ENCODE results near the gene TMEM119.
"Not testable (repeated sequence)": the region's sequence is repeated elsewhere in the genome, so short reads cannot be mapped to it uniquely, and the experiment has no call there.

TMEM119 gene

DNA sequence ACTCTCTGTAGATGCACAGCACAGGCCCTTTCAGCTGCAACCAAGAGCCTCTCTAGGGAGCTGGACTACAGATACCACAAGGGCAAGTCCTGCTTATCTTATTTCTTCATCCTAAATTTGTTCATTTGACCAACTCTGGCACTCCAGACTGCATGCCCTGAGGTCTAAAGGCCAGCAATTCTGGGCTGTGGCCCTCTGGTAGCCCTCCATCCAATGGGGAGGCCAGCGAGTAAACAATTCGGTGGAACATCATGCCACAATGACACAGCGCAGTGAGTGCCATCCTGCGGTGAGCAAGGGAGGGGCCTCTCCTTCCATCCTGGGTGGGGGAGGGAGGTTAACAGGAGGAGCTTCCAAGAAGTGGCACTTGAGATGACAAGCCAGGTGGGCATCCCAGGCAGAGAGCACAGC lies 36.5 kb upstream of the TMEM119 start:
- DNase-seq (ENCODE audit: low read depth) = no peak

DNA sequence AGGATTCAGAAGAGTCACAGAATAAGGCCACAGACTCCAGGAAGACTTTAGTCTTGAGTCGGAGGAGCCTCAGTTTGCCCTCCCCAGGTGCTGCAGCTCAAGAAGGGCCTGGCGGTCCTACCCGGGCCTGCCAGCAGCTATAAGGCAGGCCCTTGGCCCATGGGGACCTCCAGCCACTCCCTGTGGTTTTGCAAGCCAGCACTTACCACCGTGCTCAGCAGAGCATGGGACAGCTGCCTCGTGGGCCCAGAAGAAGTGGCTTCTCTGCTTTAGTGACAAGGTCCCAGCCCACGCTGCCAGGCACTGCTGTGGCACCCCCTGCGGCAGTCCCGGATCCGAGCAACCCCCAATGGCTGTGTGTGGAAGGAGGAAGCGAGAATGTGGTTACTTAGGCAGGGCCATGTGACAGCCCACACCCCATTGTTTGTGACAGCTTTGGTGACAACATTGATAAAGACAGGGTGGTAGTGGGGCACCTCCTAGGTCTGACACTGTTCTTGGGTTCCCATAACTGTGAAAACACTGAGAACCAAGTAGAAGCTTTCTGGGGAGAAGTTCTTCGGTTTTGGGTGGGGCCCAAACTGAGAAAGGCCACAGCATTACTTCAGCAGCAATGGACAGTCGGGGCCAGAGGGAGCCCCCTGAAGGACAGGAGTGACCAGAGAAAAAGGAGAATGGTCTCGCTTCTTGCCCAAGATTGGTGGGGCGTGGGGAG lies 35.8 kb upstream of the TMEM119 start, which contains the start of gene SELPLG:
TSS of gene SELPLG (minus strand) at position 361 of the 715 bp plus-strand sequence. CDS start 9,587 bp downstream, outside the sequence.
- DNase-seq (ENCODE audit: low read depth) = no peak

DNA sequence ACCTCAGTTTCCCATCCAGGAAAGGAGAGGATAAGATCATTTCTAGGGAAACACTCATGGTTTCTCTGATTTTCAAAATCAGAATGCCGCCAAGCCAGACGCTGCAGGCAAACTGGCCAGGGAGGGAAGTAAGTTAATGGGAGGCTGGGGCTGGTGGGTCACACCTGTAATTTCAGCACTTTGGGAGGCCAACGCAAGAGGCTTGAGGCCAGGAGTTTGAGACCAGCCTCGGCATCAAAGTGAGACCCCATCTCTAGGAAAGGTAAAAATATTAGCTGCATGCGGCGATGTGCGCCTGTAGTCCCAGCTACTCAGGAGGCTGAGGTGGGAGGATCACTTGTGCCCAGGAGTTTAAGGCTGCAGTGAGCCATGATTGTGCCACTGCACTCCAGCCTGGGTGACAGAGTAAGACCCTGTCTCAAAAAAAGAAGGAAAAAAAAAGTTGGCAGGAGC lies 35.2 kb upstream of the TMEM119 start:
- no peak for DNase-seq (ENCODE audit: low read depth)

DNA sequence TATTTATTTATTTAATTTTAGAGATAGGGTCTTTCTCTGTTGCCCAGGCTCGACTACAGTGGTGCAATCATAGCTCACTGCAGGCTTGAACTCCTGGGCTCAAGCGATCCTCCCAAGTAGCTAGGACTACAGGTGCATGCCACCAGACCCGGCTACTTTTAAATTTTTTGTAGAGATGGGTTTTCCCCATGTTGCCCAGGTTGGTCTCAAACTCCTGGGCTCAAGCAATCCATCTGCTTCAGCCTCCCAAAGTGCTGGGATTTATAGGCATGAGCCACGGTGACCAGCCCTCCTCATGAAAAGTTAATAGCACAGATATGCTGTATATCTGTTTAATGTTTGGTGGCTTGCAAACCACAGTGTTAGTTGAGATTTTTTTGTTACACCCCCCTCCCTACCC lies 33.4 kb upstream of the TMEM119 start:
- DNase-seq (ENCODE audit: low read depth) = not testable (repeated sequence)

DNA sequence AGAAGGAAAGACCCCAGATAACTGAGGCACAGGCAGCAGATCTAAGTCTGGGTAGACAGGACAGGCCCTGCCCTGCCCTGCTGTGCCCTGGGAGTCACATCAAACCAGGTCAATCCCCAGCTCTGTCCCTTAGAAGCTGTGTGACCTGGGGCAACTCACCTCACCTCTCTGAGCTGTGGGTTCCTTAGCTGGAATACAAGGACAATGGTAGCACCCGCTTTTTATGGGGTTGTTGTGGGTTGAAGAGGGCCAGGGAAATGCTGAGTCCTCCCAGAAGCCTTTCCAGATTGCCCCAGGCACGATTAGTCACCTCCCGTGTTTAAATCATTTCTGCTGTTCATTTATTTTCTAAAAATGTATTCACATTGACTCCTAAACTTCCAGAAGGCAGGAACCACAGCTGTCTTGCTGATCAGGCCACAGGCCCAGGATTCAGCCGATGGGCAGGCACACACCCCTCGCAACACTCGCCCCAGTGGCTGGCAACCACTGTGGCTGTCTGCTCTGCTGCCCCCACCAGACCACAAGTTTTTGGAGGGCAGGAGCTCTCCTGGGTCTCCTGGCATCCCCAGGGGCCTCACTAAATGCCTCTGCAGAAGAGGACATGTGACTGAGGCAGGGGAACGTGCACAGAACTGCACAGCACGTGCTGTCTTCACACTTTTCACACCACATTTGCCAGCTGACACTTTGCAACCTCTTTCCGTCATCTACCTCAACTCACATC lies 32.8 kb upstream of the TMEM119 start:
- peak; percentile 67 for DNase-seq (ENCODE audit: low read depth)

DNA sequence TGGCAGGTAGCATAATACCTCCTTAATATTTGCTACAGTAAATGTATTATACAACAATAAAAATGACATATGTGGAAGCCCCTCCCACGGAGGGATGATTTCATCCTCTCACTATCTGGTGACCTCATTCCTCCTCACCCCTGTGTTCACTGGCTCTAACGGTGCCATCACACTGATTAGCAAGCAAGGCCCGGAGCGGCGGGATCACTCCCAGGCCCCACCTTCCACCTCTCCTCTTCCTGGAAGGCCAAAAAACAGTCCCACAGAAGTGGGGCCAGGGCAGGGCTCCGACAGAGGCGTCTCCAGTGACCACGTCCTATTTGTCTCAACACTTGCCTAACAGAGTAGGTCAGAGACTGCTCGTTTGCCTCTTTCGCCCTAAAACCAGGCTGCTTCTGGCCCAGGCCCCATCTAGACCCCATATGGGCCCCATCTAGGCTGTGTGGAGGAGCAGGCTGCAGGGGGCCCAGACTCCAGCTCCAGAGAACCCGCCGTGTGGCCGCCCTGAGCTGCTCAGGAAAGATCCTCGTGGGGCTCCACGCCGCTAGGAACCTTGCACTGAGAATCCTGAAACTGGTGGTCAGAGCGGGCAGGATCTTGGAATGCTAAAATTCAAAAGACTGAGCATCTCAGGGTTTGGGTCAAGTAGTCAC lies 32.1 kb upstream of the TMEM119 start:
- peak; percentile 91 for DNase-seq (ENCODE audit: low read depth)

DNA sequence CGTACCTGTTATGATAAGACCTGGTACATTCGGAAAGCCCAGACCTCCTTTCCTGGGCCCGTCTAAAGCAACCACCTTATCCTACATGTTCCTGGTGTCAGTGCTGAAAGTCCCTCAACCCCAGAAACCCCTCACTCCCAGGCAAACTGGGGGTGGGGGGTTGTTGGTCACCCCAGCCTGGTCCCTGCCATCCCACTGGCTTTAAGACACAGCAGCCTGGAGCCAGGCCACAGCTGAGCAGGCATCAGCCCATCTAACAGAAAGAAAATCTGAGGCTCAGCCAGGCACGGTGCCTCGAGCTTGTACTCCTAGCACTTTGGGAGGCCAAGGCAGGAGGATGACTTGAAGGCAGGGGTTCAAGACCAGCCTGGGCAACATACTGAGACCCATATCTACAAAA lies 31.3 kb upstream of the TMEM119 start:
- DNase-seq (ENCODE audit: low read depth) = no peak

DNA sequence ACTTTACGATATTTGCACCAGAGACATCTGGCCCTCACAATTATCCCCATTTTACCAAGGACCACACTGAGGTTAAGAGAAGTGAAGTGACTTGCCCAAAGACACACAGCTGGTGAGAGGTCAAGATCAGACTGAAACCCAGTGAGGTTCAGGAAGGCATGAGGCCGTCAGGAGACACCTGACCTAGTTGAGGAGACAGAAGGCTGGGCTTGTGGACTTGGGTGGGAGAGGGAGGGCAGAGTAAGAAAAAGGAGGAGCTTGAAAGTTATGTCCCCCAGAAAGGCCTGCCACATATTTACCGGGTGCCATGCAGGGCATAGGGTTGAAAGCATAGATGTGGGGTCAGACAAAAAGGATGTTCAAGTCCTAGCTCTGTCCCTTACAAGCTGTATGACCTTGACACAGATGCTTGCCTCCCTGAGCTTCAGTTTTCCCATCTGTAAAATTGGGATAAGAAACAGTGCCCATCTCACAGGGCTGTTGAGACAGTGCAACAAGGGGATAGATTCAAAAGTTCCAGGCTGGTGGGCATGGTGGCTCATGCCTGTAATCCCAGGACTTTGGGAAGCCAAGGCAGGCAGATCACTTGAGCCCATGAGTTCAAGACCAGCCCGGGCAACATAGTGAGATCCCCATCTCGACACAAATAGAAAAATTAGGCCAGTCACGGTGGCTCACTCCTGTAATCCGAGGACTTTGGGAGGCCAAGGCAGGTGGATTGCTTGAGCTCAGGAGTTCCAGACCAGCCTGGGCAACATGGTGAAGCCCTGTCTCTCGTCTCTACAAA lies 29.4 kb upstream of the TMEM119 start:
- DNase-seq (ENCODE audit: low read depth) = no peak

DNA sequence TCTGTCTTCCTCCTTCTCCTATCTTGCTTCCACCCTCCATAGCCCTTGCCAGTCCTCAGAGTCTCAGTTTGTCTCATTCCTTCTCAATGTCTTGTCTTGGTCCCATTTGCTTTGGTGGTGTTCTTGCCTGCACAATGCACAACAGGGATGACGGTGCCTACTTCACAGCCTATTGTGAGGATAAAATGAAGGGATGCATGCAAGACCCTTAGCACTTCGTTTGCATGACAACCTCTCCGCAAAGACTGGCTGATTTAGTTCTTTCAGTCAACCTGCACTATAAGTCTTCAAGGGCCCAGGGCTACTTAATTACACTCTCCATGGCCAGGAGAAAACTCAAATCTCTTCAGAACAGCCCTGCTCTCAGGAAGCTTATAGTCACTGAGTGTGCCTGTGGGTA lies 27.3 kb upstream of the TMEM119 start:
- no peak for DNase-seq (ENCODE audit: low read depth)

DNA sequence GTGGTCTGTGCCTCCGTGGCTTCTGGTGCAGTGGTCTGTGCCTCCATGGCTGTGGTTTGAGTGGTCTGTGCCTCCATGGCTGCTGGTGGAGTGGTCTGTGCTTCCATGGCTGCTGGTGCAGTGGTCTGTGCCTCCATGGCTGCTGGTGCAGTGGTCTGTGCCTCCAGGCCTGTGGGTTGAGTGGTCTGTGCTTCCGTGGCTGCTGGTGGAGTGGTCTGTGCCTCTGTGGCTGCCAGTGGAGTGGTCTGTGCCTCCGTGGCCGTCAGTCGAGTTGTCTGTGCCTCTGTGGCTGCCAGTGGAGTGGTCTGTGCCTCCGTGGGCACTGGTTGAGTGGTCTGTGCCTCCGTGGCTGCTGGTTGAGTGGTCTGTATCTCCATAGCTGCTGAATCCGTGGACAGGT lies 25.7 kb upstream of the TMEM119 start:
- DNase-seq (ENCODE audit: low read depth) = no peak

DNA sequence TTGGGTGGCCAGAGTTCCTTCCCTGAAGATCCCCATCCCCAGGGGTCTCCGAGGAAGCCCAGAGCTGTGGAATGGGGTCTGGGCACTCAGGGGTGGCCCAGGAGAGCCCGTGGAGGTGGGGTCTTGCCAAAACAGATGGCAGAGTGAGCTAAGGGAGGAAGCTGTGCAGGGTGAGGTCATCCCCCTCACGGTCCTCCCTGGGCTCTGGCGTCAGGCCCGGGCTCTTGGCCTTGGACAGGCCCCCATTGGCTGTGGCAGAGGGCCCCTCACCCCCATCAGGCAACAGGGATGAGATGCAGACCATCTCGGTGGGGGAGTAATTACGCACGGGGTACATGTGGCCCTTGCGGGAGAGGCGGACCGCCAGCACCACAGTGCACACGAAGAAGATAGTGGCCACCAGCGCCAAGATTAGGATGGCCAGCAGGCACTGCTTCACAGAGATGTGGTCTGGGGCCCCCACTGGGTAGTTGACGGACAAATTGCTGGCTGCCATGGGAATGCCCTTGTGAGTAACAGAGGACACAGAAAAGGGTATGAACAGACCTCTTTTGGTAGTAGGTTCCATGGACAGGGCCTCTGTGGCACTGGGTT lies 25.1 kb upstream of the TMEM119 start:
- no peak for DNase-seq (ENCODE audit: low read depth)

DNA sequence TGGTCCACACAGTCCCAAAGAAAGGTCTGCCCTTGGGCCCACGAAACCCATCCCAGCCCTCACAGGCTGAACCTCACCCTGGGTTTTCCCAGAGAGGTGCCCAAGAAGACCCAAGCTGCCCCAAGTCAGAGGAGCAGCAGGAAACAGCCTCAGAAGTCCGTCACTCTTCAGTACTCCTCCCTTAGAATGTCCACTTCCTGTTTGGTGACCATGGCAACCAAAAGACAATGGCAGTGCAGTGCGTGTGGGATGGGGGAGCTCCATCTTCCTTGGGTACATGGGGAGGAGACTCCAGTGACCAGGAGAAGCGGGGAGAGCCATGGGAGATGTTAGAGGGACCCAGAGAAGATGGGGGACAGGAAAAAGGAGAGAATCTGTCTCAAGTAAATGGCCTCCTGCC lies 24.5 kb upstream of the TMEM119 start:
- peak; percentile 49 for DNase-seq (ENCODE audit: low read depth)

DNA sequence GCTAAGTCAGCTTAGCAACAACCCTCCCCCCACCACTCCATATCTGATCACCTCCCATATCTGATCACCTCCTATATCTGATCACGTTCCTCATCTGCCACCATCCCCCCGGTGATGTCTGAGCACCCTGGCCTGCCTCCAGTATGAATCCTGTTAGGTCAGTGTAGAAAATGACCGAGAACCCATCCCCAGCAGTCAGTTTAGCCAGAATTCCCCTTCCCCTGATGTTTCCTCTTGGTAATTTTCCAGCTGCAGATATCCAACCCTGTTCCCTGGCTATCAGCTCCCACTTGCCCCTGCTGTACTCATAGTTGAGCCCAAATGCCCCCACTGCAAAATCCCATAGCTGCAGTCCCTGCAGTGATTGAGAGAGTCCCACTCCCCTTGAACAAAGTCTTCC lies 23.3 kb upstream of the TMEM119 start:
- no peak for DNase-seq (ENCODE audit: low read depth)

DNA sequence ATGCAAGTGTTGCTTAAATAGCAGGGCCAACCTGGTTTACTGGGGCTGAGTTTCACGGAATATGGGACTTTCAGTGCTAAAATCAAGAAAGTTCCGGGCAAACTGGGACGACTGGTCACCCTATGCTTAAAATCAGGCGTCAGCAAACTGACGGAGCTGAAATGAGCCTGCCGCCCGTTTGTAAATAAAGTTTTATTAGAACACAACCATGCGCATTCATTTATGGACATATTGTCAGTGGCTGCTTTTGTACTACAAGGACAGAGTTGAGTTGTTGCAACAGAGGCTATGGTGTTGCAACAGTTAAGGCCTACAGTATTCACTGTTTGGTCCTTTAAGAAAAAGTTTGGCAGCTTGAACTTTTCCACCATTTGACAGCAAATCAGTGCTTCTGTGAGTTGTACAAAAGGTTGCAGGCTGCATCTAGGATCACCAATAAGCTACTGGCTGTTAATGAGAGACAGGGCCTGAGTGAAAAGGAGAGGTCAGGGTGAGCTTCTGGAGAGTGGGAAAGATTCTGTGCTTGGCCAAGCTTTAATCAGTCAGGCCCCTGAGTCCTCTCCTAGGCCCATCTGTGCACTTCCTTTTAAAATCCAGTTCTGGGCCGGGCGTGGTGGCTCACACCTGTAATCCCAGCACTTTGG lies 22.5 kb upstream of the TMEM119 start:
- DNase-seq (ENCODE audit: low read depth) = peak; percentile 88

DNA sequence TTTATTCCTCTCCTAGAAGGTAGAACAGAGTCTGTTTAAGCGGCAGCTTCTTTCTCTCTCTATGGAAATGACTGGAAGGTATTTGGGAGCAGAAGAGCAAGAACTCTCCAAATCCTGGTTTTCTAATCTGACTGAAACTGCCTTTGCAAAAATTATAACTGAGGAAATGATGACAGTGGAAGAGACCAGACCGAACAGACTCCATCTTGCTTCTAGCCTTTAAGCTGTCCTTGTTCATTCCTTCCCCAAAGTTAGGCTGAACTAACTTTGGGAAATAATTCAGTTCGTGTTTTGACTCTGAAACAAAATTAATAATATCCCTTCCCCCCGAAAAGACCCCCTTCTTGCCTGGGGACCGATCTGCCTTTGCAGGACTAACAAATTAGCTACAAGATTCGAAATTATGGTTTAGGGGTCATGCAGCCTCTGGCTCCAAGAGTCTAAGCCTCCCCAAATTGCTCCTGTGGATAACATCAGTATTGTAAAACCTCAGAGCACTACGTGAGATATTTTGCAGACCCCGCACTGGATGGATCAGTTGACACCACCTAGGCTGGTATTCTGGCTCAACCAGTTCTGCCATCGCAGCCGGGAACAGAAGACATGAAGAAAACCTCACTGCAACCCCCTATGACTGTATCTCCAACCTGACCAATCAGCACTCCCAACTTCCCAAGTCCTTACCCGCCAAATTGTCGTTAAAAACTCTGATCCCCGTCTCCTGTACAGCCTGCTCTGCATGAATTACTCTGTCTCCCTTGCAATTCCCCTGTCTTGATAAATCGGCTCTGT lies 21.7 kb upstream of the TMEM119 start:
- no peak for DNase-seq (ENCODE audit: low read depth)

DNA sequence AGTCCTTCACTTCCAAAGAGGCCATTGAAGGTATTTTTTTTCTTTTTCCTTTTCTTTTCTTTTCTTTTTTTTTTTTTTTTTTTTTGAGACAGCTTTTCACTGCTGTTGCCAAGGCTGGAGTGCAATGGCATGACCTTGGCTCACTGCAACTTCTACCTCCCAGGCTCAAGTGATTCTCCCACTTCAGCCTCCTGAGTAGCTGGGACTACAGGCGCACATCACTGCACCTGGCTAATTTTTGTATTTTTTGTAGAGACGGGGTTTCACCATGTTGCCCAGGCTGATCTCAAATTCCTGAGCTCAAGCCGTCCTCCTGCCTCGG lies 21.0 kb upstream of the TMEM119 start:
- not testable (repeated sequence) for DNase-seq (ENCODE audit: low read depth)

DNA sequence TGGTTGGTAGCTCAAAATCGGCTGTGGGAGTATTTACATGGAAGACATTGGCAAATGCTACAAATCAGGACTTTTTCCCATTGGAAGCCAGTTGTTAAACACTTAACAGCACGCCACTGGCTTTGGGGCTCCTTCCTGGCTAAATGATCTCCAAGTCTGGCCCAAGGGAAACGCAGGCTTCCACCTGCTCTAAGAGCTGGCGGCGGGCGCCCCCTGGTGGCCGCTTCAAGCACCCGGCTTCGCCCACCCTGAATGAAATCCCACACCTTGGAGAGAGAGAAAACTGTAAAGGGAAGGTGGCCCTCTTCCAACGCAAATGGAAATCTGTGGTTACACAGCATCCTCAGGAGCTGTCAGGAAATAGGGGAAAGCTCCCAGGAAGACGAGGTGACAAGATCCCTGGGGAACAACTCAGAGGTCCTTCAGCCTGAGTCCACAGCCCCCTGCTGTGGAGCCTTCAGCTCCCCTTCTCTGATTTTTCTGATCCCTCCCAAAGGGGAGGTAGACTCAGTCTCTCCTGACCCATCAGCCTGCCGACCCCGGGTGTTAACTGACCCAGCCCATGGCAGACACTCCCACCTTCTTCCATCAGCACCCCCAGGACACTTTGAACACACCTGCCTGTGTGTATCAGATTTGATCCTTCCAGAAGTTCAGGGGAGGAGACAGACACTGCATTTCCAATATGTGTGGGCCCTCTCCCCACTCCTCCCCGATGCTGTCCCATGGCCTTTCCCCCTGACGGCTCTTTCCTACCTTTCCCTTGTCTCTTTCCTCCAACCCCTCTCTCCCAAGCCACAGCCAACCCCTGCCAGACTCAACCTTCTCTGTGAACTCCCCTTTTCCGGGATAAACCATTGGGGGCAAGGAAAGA lies 20.4 kb upstream of the TMEM119 start:
- DNase-seq (ENCODE audit: low read depth) = peak; percentile 79

DNA sequence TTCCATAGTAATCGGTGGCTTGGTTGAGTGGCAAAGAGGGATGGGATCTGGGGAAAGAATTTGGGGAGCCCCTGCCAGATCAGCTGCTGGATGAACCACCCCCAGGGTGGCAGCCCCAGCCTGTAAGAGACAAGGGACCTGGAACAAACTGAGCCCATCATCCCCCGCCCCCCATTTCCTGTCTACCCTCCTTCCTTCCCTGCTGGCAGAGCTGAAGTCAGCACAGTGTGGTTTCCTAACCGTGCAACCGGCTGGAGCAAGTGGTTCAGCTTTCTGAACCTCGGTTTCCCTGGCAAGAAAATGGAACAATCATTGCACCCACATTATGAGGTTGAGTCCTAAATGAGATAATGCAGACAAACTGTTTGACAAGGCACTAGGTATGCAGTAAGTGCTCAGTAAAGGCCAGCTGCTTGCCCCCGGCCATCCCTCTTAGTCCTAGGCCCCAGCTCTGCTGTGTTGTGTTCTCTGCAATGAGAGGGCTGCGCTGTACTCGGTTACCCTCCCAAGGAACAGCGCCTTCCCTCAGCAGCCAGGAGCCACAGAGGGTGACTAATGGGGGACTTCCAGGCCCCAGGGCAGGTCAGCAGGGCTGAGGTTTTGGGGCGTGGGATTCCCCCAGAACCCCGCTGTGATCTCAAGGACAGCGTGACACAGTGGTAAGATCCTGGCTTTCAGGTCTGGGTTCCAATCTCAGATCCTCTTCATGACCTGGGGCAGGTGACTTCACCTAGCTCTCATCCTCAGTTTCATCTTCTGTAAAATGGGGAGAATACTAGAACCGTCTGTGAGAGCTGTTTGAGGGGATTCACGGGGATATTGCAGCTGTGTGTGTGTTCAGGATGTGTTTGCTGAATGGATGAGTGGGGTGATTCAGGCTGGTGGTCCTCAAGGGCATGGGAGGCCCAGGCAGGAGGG lies 19.3 kb upstream of the TMEM119 start:
- peak; percentile 63 for DNase-seq (ENCODE audit: low read depth)
